VCaP (cell line): ENCODE results near the gene TGFBR1.
A peak's percentile ranks its signal among the peaks of the same experiment; 100 is the strongest.

Experiments used
- H3K27ac ChIP-seq: fragments of 450-650 bp; 2 replicates; pipeline ENCODE4 v1.5.1; 2017
- CTCF ChIP-seq: fragments of 450-650 bp; conservative IDR thresholded peaks from 2 replicates; pipeline ENCODE4 v1.5.1; 2017; ENCODE audit warnings: mild to moderate bottlenecking, moderate library complexity

The TGFBR1 gene

GRCh38 chr9:99103054-99103895 lies 1.6 kb upstream of the TGFBR1 start:
- no peak for TF ChIP-seq CTCF
- H3K27ac ChIP-seq = peak overlapping the region; percentile 82; the same call in 1 of the 2 replicates

- H3K27ac ChIP-seq = peak overlapping the region; percentile 82
- TF ChIP-seq CTCF = no peak
These were observed 933 bp upstream of the TGFBR1 start for GRCh38 chr9:99103901-99104458.

DNA sequence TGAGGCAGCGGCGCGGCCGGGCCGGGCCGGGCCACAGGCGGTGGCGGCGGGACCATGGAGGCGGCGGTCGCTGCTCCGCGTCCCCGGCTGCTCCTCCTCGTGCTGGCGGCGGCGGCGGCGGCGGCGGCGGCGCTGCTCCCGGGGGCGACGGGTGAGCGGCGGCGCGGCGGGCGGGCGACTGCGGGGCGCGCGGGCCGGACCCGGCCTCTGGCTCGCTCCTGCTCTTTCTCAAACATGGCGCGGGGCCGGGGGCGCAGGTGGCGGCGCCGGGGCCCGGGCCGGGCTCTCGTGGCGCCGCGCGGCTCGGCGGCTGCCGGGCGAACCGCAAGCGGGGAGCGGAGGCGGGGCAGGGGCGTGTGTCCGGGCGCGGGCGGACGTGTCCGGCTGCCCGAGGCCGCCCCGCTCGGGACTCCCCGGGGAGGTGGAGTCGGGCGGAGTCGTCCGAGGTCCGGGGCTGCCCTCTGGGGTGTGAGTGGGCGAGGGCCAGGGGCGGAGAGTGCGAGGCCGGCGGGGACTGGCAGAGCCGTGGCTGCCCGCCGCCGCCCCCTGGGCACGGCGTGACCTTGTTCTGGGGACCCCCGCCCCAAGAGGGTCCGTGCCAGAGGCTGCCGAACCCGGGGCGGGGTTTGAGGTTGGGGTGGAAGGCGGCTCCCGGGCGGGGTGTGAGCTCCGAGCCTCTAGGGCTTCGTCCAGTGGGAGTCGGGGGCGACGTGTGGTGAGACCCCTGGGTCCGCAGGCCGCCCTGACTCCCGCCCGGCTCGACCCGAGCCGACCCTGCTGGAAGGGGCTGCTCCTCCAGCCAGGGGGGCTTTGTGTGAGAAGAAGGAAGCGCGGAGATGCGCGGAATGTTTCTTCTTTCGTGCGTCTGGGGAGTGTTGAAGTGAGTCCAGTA lies 485 bp downstream of the TGFBR1 start:
- peak overlapping the region; percentile 82 for H3K27ac ChIP-seq
- peak; percentile 20; the same call in 1 of the 2 replicates for TF ChIP-seq CTCF

- H3K27ac ChIP-seq = peak overlapping the region; percentile 82
- TF ChIP-seq CTCF = no peak
These were observed 1.1 kb downstream of the TGFBR1 start for GRCh38 chr9:99106044-99106375.

DNA sequence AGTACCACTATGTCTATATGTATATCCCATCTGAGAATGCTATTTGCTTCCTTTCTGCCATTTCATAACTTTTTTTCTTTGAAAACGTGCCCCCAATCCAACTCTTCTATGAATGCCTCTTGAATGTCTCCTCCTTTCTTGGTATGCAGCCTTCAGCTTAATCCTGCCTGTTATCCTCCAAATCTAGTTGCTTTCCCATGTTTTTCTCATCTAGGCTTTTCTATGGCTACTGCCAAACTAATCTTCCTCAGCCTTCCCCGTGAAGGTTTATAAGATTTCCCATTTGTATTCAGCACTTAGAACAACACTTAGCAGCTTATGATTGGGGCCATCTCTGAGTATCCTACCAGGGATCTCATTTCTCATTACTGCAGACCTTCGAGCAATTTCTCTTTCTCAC lies 2.5 kb downstream of the TGFBR1 start:
- no peak for TF ChIP-seq CTCF
- no peak overlapping the region for H3K27ac ChIP-seq

GRCh38 chr9:99108131-99108530 lies 3.2 kb downstream of the TGFBR1 start:
- TF ChIP-seq CTCF = no peak
- no peak overlapping the region for H3K27ac ChIP-seq

- H3K27ac ChIP-seq = no peak overlapping the region
- TF ChIP-seq CTCF = no peak
These were observed 4.6 kb downstream of the TGFBR1 start for GRCh38 chr9:99109522-99109921.
